K562 (cell line): ENCODE data around the gene NAP1L1. TPM values are rescaled to one million over a fixed set of nuclear protein-coding genes. Genes with fewer than 3 reads are reported as not detected.

Source experiments
- CREB1 ChIP-seq, 2 experiments: sonication (generic) in 1 of 2; formaldehyde crosslinking in 1 of 2; IDR thresholded peaks; 2 replicates each; pipeline versions ENCODE4 v1.6.1 to v1.8.0; 2012 to 2022; ENCODE audit warnings: inconsistent platforms in 1 of 2, mild to moderate bottlenecking in 1 of 2, missing genetic modification reagents in 1 of 2, moderate library complexity in 1 of 2
- CREM ChIP-seq: IDR thresholded peaks from 2 replicates; pipeline ENCODE4 v1.6.1; 2014; ENCODE audit warnings: antibody characterized with exemption, low read depth
- CTBP1 ChIP-seq: fragments of 450-650 bp; IDR thresholded peaks from 2 replicates; pipeline ENCODE4 v1.6.1; 2016; ENCODE audit warnings: borderline replicate concordance
- E2F6 ChIP-seq, 2 experiments: IDR thresholded peaks; 2 replicates each; pipeline ENCODE4 v1.6.1; 2011; ENCODE audit warnings: borderline replicate concordance in 1 of 2, control low read depth in 1 of 2, low read depth in 1 of 2, low read length in 1 of 2, mild to moderate bottlenecking in 1 of 2, mixed read lengths in 1 of 2, moderate library complexity in 1 of 2; ENCODE audit not compliant: insufficient read depth in 1 of 2, insufficient read length in 1 of 2, poor library complexity in 1 of 2, severe bottlenecking in 1 of 2; ENCODE audit errors: extremely low read depth in 1 of 2
- ETS1 ChIP-seq: conservative IDR thresholded peaks from 2 replicates; pipeline ENCODE4 v1.6.1; 2011; ENCODE audit warnings: low read depth, mild to moderate bottlenecking, low read length; ENCODE audit not compliant: control insufficient read depth
- GTF2E2 ChIP-seq: fragments of 200-800 bp; sonication (Bioruptor generic); IDR thresholded peaks from 2 replicates; pipeline ENCODE4 v1.6.1; 2016; ENCODE audit warnings: missing genetic modification characterization, missing compliant biosample characterization
- MEF2A ChIP-seq: IDR thresholded peaks from 2 replicates; pipeline ENCODE4 v1.6.1; 2011; ENCODE audit warnings: low read depth, mild to moderate bottlenecking, low read length, moderate library complexity; ENCODE audit not compliant: control insufficient read depth
- MGA ChIP-seq: fragments of 450-650 bp; IDR thresholded peaks from 2 replicates; pipeline ENCODE4 v1.6.1; 2016; ENCODE audit warnings: mild to moderate bottlenecking, moderate library complexity
- NONO ChIP-seq, 2 experiments: fragments of 200-400 bp in 1 of 2; fragments of 450-650 bp in 1 of 2; formaldehyde crosslinking in 1 of 2; IDR thresholded peaks; 2 replicates each; pipeline ENCODE4 v1.6.1; 2017; ENCODE audit warnings: low read depth in 2 of 2, mild to moderate bottlenecking in 2 of 2, moderate library complexity in 2 of 2, low read length in 1 of 2
- NUFIP1 ChIP-seq: fragments of 450-650 bp; IDR thresholded peaks from 2 replicates; pipeline ENCODE4 v1.6.1; 2018; ENCODE audit not compliant: partially characterized antibody
- TCF15 ChIP-seq: fragments of 250-450 bp; sonication (Bioruptor Pico); IDR thresholded peaks from 2 replicates; pipeline ENCODE4 v1.8.0; 2022; ENCODE audit warnings: moderate library complexity, mild to moderate bottlenecking, inconsistent platforms
- ZNF224 ChIP-seq: sonication (generic); formaldehyde crosslinking; IDR thresholded peaks from 2 replicates; pipeline ENCODE4 v1.8.0; 2022; ENCODE audit warnings: mild to moderate bottlenecking, missing genetic modification reagents
- polyA plus RNA-seq, 8 experiments: library from polyadenylated mRNA; depleted of rRNA in 4 of 8; stranded (reverse) in 5 of 8; unstranded in 3 of 8; fragments of >200 nt; fragmentation: Nextera tagmentation in 2 of 8; fragmentation: Illumina TruSeq in 1 of 8; extraction: Ambion mirVana in 2 of 8; extraction: Trizol in 1 of 8; gene quantifications; 2 replicates each; pipeline versions ENCODE4 v1.2.1 to v1.2.3, GENCODE V29; 2011 to 2014; ENCODE audit warnings: inconsistent platforms in 1 of 8, missing spikeins in 1 of 8
- total RNA-seq, 7 experiments: library from RNA; depleted of rRNA in 6 of 7; stranded (reverse); fragments of >200 nt in 6 of 7; fragmentation: Illumina TruSeq in 2 of 7; extraction: Trizol in 2 of 7; gene quantifications; 2 replicates each; pipeline versions ENCODE4 v1.2.1 to v1.2.3, GENCODE V29; 2011 to 2021; ENCODE audit warnings: low replicate concordance in 1 of 7

Gene NAP1L1
- total and polyA plus RNA-seq, 9 of the 15 experiments (the other 6 are each of a cell fraction or from before 2014, with no cell fraction given), result 287 to 747 (median 450) TPM

- TF ChIP-seq MGA (peak; percentile 60), TCF15 (CRISPR knock-in tag) (no peak), NUFIP1 (no peak), ZNF224 (CRISPR knock-in tag) (0 out of 2 replicates have a peak, but pooled peaks have one; percentile 48), GTF2E2 (no peak), MEF2A (no peak), CREM (no peak), CTBP1 (peak; percentile 89), ETS1 (0 out of 2 replicates have a peak, but pooled peaks have one; percentile 35), CREB1 (IDR thresholded peaks at IDR 0.05) (no peak), CREB1 (CRISPR knock-in tag; IDR thresholded peaks at IDR 0.05) (no peak), E2F6 (IDR thresholded peaks at IDR 0.05; ENCODE audit: borderline replicate concordance in 1 of 2, extremely low read depth in 1 of 2, insufficient read depth in 1 of 2, insufficient read length in 1 of 2, low read depth in 1 of 2, low read length in 1 of 2, poor library complexity in 1 of 2, severe bottlenecking in 1 of 2) (peak; percentile 26 to 75), NONO (IDR thresholded peaks at IDR 0.05; ENCODE audit: low read depth in 2 of 2, low read length in 1 of 2) (no peak)
Observed at GRCh38 chr12:76084863-76085519, 506 bp upstream of the NAP1L1 start (continued).
